Glutamatergic neuron (in vitro differentiated cells): ENCODE results near the gene CPN2. TPM values are rescaled to one million over a fixed set of nuclear protein-coding genes. Genes with fewer than 3 reads are reported as not detected.

Source experiments
- DNase-seq: peaks from one replicate; pipeline ENCODE4 v3.0.0; 2022
- H3K27ac Mint-ChIP-seq: one replicate; pipeline ENCODE4 v1.8.0; 2020; ENCODE audit warnings: mild to moderate bottlenecking, mixed read lengths, inconsistent platforms; ENCODE audit not compliant: unreplicated experiment
- H3K27me3 Mint-ChIP-seq: one replicate; pipeline ENCODE4 v1.8.0; 2020; ENCODE audit warnings: mild to moderate bottlenecking, moderate library complexity, mixed read lengths, inconsistent platforms; ENCODE audit not compliant: unreplicated experiment
- H3K36me3 Mint-ChIP-seq: one replicate; pipeline ENCODE4 v1.8.0; 2020; ENCODE audit warnings: mild to moderate bottlenecking, mixed read lengths, inconsistent platforms; ENCODE audit not compliant: unreplicated experiment
- H3K4me1 Mint-ChIP-seq: one replicate; pipeline ENCODE4 v1.8.0; 2020; ENCODE audit warnings: mild to moderate bottlenecking, low read depth, mixed read lengths, inconsistent platforms; ENCODE audit not compliant: unreplicated experiment
- H3K4me3 Mint-ChIP-seq: one replicate; pipeline ENCODE4 v1.8.0; 2020; ENCODE audit warnings: mild to moderate bottlenecking, mixed read lengths, inconsistent platforms; ENCODE audit not compliant: unreplicated experiment
- H3K9me3 Mint-ChIP-seq: one replicate; pipeline ENCODE4 v1.8.0; 2020; ENCODE audit warnings: mild to moderate bottlenecking, moderate library complexity, mixed read lengths, inconsistent platforms; ENCODE audit not compliant: unreplicated experiment
- CTCF ChIP-seq: fragments of 200-600 bp; sonication (generic); IDR thresholded peaks from one replicate; pipeline ENCODE4 v1.5.0; 2021; ENCODE audit not compliant: partially characterized antibody, unreplicated experiment
- total RNA-seq: library from RNA; stranded (reverse); fragmentation: NEBNext Ultra II Directional; extraction: Animal tissue kit (Norgen Biotek cat#: 25700); gene quantifications from one replicate; pipeline ENCODE4 v1.2.1, GENCODE V29; 2021; ENCODE audit not compliant: unreplicated experiment

Gene CPN2
- total RNA-seq, 1 donor from 2014 or later: not detected

GRCh38 chr3:194382196-194382891 is 31.2 kb upstream of the CPN2 start:
- Mint-ChIP-seq H3K9me3 (no peaks in the 10 kb centered on the region), H3K36me3 (no peaks in the 10 kb centered on the region), H3K4me1 (peaks cover 9% of the 10 kb centered on the region), H3K27ac (no peak overlapping the region), H3K27me3 (peaks cover 7% of the 10 kb centered on the region), H3K4me3 (no peak overlapping the region)
- no peak for TF ChIP-seq CTCF
- no peak for DNase-seq

- Mint-ChIP-seq H3K9me3 (no peaks in the 10 kb centered on the region), H3K4me3 (no peak overlapping the region), H3K36me3 (no peaks in the 10 kb centered on the region), H3K4me1 (peaks cover 9% of the 10 kb centered on the region), H3K27ac (no peak overlapping the region), H3K27me3 (peaks cover 3% of the 10 kb centered on the region)
- no peak for TF ChIP-seq CTCF
- no peak for DNase-seq
These were observed 30.3 kb upstream of the CPN2 start for GRCh38 chr3:194381460-194381875.

- Mint-ChIP-seq H3K4me3 (no peak overlapping the region), H3K4me1 (peaks cover 14% of the 10 kb centered on the region), H3K9me3 (no peaks in the 10 kb centered on the region), H3K27me3 (no peaks in the 10 kb centered on the region), H3K27ac (no peak overlapping the region), H3K36me3 (no peaks in the 10 kb centered on the region)
- no peak for DNase-seq
- TF ChIP-seq CTCF: no peak
These were observed 29.2 kb upstream of the CPN2 start for GRCh38 chr3:194380326-194380725.

- Mint-ChIP-seq H3K4me1 (peaks cover 18% of the 10 kb centered on the region), H3K36me3 (no peaks in the 10 kb centered on the region), H3K9me3 (no peaks in the 10 kb centered on the region), H3K27me3 (no peaks in the 10 kb centered on the region), H3K4me3 (no peak overlapping the region), H3K27ac (no peak overlapping the region)
- DNase-seq: no peak
- no peak for TF ChIP-seq CTCF
These were observed 28.5 kb upstream of the CPN2 start for GRCh38 chr3:194379651-194380050.

GRCh38 chr3:194379231-194379630 is 28.1 kb upstream of the CPN2 start:
- Mint-ChIP-seq H3K4me3 (no peak overlapping the region), H3K4me1 (peaks cover 20% of the 10 kb centered on the region), H3K36me3 (no peaks in the 10 kb centered on the region), H3K27me3 (no peaks in the 10 kb centered on the region), H3K27ac (no peak overlapping the region), H3K9me3 (no peaks in the 10 kb centered on the region)
- TF ChIP-seq CTCF: no peak
- DNase-seq: no peak
